Body of pancreas (tissue), 4 donors: ENCODE measurements around the gene DNAJC6.

ENCODE experiments used
- POLR2A ChIP-seq, 3 donors: fragments of 450-650 bp; IDR thresholded peaks; one replicate each; pipeline ENCODE4 v1.6.1; 2016; ENCODE audit warnings: antibody characterized with exemption in 3 of 3, mild to moderate bottlenecking in 2 of 3
- TF ChIP-seq, protein P1 (sequence below), 7 experiments: fragments of 450-650 bp in 4 of 7; fragments of 200-600 bp in 3 of 7; sonication (generic) in 3 of 7; IDR thresholded peaks; one replicate each; pipeline ENCODE4 v1.5.1; 2016 to 2019; ENCODE audit warnings: antibody characterized with exemption in 7 of 7

DNA sequence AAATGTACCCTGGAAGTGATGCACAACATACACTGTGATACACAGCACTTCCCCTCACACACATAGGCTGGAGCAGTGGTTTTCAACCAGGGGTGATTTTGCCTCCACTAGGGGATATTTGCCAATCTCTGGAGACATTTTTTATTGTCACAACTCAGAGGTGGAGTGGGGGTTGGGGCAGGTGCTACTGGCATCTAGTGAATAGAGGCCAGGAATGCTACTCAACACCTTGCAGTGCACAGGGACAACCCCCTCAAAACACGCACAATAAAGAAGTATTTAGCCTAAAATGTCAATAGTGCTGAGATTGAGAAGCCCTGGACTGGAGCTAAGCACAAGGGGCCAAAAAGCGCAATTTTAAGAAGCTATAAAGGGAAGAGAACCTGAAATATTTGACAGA, 54.1 kb downstream of the DNAJC6 start:
- TF ChIP-seq, protein P1, sequence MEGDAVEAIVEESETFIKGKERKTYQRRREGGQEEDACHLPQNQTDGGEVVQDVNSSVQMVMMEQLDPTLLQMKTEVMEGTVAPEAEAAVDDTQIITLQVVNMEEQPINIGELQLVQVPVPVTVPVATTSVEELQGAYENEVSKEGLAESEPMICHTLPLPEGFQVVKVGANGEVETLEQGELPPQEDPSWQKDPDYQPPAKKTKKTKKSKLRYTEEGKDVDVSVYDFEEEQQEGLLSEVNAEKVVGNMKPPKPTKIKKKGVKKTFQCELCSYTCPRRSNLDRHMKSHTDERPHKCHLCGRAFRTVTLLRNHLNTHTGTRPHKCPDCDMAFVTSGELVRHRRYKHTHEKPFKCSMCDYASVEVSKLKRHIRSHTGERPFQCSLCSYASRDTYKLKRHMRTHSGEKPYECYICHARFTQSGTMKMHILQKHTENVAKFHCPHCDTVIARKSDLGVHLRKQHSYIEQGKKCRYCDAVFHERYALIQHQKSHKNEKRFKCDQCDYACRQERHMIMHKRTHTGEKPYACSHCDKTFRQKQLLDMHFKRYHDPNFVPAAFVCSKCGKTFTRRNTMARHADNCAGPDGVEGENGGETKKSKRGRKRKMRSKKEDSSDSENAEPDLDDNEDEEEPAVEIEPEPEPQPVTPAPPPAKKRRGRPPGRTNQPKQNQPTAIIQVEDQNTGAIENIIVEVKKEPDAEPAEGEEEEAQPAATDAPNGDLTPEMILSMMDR (IDR thresholded peaks at IDR 0.05): no peak
- TF ChIP-seq POLR2A (IDR thresholded peaks at IDR 0.05): no peak
